Measurements from ENCODE around the gene HOXA13.

HOXA13 gene

GRCh38 chr7:27170426-27171324 is 29.2 kb downstream of the HOXA13 start:
- DNase-seq (ENCODE audit: low read depth in 2 of 2) = no peak

GRCh38 chr7:27169658-27170425 is 30.0 kb downstream of the HOXA13 start:
- no peak for DNase-seq (ENCODE audit: low read depth in 2 of 2)

GRCh38 chr7:27168265-27168947 is 31.5 kb downstream of the HOXA13 start:
- no peak for DNase-seq (ENCODE audit: low read depth in 2 of 2)

GRCh38 chr7:27167916-27168264 is 32.0 kb downstream of the HOXA13 start:
- DNase-seq (ENCODE audit: low read depth in 2 of 2) = no peak

- DNase-seq (ENCODE audit: low read depth in 2 of 2) = no peak
These were observed 33.1 kb downstream of the HOXA13 start for GRCh38 chr7:27166531-27167505.

GRCh38 chr7:27165996-27166530 is 33.8 kb downstream of the HOXA13 start:
- DNase-seq (ENCODE audit: low read depth in 2 of 2) = no peak

- DNase-seq (ENCODE audit: low read depth in 2 of 2) = no peak
These were observed 34.5 kb downstream of the HOXA13 start, which contains the start of gene HOXA9 for GRCh38 chr7:27165089-27165995. Gene HOXA9, minus strand, starts transcription at chr7:27165537. Its CDS starts 80 bp downstream, at chr7:27165457.

- no peak for DNase-seq (ENCODE audit: low read depth in 2 of 2)
These were observed 35.4 kb downstream of the HOXA13 start for GRCh38 chr7:27164367-27165088.

GRCh38 chr7:27164045-27164366 is 35.9 kb downstream of the HOXA13 start:
- no peak for DNase-seq (ENCODE audit: low read depth in 2 of 2)

GRCh38 chr7:27163288-27164044 is 36.4 kb downstream of the HOXA13 start:
- DNase-seq (ENCODE audit: low read depth in 2 of 2) = no peak

GRCh38 chr7:27162561-27163287 is 37.2 kb downstream of the HOXA13 start:
- DNase-seq (ENCODE audit: low read depth in 2 of 2) = no peak

- no peak for DNase-seq (ENCODE audit: low read depth in 2 of 2)
These were observed 38.0 kb downstream of the HOXA13 start for GRCh38 chr7:27161721-27162560.

GRCh38 chr7:27161214-27161720 is 38.6 kb downstream of the HOXA13 start:
- DNase-seq (ENCODE audit: low read depth in 2 of 2) = no peak

GRCh38 chr7:27160546-27161213 is 39.2 kb downstream of the HOXA13 start:
- DNase-seq (ENCODE audit: low read depth in 2 of 2) = peak; percentile 63 to 66

GRCh38 chr7:27160145-27160545 is 39.7 kb downstream of the HOXA13 start:
- DNase-seq (ENCODE audit: low read depth in 2 of 2) = no peak
